Stimulated activated CD4-positive, alpha-beta T cell treated with anti-CD3 and anti-CD28 coated beads, Interleukin-1b, Interleukin-23, amount 100 ng/mL, for 24 hours (primary cell): Measurements from ENCODE around the gene TRMU.
"Not testable (repeated sequence)": the region's sequence is repeated elsewhere in the genome, so short reads cannot be mapped to it uniquely, and the experiment has no call there.

Source experiments
- DNase-seq, 4 experiments: peaks; one replicate each; pipeline ENCODE4 v3.0.0-alpha.2; 2020; ENCODE audit warnings: low read depth in 4 of 4, low spot score in 1 of 4

The TRMU gene

DNA sequence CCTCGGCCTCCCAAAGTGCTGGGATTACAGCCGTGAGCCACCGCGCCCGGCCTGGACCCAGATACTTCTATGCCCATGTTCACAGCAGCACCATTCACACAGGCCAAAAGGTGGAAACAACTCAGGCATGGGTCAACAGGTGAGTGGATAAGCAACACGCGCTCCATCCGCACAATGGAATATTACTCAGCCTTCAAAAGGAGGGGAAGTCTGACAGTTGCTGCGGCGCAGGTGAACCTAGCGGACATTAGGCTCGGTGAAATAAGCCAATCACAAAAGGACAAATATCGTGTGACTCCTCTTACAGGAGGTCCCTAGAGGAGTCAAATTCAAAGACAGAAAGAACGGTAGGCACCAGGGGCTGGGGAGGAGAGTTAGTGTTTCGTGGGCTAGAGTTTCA, 47.0 kb downstream of the TRMU start:
- DNase-seq, result no peak

GRCh38 chr22:46386312-46386711, 50.8 kb downstream of the TRMU start:
- DNase-seq, result no peak

- DNase-seq, result no peak
These were observed 52.2 kb downstream of the TRMU start for GRCh38 chr22:46387748-46388147.

DNA sequence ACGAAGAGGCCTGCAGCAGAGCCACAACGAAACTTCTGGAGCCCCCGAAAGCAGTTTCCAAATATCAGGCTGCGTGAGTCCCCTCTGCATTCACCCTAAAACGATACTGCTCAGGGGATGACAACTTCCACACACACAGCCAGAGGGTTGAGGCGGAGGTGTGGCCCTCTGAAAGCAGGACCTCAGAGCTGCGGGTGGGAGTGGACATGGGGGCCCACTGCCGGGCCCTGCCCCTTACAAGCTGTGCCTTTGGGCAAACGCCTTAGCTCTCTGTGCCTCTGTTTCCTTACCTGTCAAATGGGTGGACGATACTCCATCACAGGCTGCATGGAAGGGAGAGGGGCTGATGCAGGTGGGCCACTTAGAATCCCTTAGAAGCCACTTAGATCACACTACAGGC, 53.1 kb downstream of the TRMU start:
- no peak for DNase-seq

- no peak for DNase-seq
These were observed 53.6 kb downstream of the TRMU start for GRCh38 chr22:46389081-46389480.

- no peak for DNase-seq
These were observed 54.7 kb downstream of the TRMU start for GRCh38 chr22:46390105-46390651.

DNA sequence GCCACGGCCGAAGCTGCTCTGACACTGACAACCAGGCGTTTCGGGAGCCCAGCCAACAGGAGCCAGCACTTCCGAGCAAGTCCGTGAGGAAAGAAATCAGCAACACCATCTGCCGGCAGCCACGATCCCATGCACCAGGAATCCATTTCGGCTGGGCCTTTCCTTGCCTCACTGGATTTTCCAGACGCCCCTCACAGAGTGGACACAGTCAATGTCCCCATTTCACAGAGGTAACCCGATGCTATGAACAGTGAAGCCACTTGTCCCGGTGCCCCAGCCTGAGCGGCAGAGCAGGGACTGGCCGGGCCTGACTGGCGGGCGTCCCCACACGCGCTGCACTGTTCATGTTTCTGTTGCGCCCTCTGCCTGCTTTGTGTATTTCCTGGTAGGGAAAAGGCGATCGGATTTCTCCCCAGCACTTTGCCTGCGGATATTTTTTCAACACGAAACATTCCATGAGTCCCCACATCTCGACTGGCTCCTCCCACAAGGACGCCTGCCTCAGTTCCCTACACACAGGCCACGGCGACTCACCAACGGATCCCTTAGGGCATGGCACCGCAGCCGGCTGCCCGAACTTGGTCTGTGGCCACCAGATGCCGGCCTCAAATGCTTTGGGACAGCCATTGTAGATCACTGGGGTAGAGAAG, 55.3 kb downstream of the TRMU start:
- no peak for DNase-seq

DNA sequence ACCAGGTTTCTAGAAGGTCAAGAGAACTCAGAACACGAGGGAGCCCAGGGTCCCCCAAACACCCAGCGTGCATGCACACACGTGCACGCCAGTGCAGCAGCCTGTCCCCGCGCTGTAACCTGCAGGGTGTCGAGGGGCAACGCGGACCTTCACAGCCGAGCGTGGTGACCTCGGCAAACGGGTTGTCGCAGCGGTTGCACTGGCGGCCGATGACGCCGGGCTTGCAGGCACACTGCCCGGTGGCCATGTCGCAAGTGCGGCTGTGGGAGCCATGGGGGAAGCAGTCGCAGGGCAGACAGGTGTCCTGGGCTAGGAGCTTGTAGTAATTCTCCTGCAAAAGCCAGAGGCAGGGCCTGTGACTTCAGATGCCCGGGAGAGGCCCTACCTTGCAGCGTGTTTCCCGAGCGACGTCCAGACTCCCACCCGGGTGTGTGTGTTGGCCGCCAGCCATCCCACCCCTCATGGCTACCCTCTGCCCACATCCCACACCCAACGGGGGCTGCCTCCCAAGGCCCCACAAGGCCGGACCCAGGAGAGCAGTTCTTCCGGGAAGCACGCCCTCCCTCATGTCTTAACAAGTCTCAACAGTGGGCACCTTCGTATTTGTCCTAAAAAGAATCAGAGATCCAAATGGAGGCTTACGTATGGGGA, 56.1 kb downstream of the TRMU start:
- no peak for DNase-seq

DNA sequence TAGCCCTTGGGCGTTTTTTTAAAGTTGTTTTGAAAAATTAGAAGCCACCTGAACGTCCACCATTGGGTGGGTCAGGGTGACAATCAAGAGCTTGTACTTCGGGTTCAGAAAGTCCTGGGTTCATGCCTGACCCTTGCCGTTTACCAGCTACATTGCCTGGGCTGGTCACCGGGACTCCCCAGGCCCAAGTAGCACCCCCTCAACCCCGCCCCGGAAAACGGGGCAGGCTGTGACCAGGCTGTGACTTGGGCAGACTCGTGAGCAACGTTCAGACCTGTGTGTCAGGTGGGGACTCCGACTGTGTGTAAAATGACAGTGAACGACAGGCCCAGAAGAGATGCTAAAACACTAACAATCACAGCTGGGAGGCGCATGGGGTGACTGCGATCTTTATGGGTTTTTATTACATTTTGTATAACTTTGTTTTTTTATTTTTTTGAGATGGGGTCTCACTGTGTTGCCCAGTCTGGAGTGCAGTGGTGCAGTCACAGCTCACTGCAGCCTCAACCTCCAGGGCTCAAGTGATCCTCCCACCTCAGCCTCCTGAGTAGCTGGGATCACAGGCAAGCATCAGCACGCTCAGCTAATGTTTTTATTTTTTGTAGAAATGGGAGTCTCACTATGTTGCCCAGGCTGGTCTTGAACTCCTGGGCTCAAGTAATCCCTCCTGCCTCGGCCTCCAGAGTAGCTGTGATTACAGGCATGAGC, 56.8 kb downstream of the TRMU start:
- DNase-seq, result no peak

DNA sequence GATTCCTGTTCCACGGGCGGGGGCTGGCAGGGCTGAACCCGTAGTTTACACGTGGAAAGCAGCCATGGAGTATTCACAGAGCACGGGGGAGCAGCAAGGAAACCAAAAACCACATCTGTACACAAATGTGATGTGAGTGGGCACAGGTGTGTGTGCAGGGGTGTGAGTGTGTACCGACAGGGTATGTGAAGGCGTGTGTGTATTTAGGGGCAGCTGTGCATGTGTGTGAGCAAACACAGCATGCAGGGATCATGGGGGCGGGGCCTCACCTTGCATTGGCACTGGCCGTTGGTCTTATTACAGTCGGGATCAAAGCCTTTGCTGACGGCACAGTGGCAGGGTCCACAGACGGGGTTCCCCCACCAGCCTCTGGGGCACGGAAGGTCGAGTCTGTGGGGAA, 58.4 kb downstream of the TRMU start:
- DNase-seq, result no peak

DNA sequence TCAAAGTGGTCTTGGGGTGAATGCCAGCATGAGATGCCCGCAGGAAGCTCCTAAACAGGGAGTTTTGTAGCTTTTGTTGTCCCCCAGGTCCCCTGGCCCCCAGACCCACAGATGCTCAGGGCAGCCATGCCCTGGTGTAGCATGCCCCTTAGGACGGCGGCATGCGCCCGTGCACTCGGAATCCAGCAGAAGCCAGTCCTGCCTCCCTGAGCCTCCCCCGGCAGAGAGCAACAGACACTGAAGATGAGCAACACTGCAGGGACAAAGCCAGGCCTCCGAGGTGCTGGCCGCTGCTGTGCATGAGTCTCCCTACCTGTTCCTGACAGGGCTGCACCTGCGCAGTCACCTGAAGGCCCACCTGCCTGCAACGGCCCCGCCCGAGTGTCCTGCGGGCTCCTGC, 59.1 kb downstream of the TRMU start:
- no peak for DNase-seq

DNA sequence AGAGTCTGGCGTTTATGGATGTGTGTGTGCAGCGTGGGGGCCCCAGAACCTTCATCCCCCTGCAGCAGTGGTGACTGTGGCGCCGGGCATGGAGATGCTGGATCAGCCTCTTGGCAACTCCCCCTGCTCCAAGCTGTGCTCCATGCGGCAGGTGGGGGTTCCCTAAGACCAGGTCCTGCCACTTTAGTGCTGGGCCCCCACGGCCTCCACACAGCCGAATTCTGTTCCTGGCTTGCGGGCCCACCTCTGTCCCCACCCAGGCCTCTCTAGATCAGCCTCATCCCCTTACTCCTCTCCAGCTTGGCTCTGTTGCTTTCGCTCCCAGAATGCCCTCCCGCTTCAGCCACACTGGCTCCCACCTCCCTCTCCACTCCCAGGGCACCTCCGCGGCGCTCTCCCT, 59.6 kb downstream of the TRMU start:
- DNase-seq, result no peak

DNA sequence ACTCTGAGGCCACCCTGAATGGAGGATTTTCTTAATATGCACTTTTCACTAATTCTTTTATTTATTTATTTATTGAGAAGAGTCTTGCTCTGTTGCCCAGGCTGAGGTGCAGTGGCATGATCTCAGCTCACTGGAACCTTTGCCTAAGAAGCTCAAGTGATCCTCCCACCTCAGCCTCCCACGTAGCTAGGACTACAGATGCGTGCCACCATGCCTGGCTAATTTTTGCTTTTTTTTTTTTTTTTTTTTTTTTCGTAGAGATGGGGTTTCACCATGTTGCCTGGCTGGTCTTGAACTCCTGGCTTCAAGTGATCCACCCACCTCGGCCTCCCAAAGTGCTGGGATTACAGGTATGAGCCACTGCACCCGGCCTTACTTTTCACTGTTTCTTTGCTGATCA, 61.5 kb downstream of the TRMU start:
- DNase-seq, result not testable (repeated sequence)

DNA sequence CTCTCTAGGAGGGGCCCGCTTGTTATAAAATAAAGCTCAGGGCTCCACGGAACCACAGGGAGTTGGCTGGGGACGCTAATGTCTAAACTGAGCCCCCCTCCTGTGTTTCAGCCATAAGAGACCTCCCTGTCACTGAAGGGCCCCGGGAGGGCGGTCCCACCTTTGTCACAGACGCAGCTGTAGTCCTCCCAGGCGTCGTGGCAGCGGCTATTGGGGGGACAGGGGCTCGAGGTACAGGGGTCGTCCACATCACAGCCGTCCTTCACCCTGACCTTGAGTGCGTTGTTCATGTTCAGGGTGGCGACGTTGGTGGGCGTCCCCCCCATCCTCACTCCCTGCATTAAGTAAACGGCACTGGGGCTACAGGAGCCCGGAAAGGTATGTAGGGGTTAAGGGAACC, 62.0 kb downstream of the TRMU start:
- no peak for DNase-seq

- DNase-seq, result no peak
These were observed 62.4 kb downstream of the TRMU start for GRCh38 chr22:46397951-46398350.

DNA sequence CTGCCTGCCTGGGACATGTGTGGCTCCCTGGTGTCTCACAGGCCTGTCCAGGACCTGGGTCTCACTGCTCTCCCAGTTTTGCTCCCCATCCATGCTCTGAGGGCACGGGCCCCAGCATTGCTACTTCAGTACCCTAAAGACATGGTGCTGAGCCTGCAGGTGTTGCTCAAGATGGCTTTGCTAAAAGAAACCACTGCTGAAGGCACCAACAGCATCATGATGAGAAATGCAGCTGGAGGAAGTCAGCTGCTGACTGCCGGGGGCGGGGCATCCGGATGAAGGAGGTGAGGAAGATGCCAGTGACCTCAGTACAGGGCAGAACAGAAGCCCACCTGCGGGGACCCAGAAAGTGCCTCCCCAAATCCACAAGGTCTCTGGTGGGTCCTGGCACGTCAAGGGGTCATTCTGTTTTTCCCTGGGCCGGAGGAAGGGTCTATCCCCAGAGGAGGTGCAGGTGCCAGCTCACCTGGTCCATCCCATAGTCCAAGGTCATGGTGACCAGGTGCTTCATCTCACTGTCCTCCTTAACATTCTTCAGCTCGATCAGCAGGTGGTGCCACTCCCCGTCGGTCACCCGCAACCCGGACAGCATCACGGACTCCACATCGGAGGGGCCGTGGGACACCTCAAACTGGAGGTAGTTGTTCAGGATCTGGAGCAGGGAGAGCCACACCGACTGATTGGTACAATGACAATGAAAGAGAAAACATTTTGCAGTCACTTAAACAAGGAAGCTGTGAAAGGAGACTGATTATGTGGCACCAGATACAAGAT, 63.9 kb downstream of the TRMU start:
- no peak for DNase-seq

- DNase-seq, result no peak
These were observed 65.9 kb downstream of the TRMU start for GRCh38 chr22:46401370-46401769.

- no peak for DNase-seq
These were observed 67.0 kb downstream of the TRMU start for GRCh38 chr22:46402505-46402904.

GRCh38 chr22:46403880-46404279, 68.4 kb downstream of the TRMU start:
- not testable (repeated sequence) for DNase-seq

GRCh38 chr22:46405901-46406300, 70.4 kb downstream of the TRMU start:
- DNase-seq, result no peak

DNA sequence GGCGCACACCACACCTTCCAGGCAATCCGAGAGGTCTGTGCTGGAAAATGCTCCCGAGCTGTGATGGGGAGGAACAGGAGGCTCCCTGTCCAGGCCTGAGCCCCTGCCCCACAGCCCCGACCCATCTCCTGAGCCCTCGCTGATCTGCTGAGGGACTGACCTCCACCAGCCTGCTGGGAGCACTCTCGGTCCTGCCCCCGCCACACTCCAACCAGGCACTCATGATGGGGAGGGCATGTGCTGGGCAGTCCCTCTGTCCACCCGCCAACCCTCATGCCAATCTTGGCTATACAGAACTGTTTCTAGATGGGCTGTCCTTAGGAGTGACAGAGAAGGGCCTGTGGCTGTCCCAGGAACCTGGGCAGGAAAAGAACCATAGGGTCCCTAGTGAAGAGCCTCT, 70.8 kb downstream of the TRMU start:
- DNase-seq, result no peak

GRCh38 chr22:46406791-46407190, 71.3 kb downstream of the TRMU start:
- no peak for DNase-seq
